ENCODE measurements around the gene COQ7. TPM values are rescaled to one million over a fixed set of nuclear protein-coding genes. Genes with fewer than 3 reads are reported as not detected.

Gene COQ7
- total and polyA plus RNA-seq, 10 donors = 6.6 to 23.4 (median 13.0) TPM

DNA sequence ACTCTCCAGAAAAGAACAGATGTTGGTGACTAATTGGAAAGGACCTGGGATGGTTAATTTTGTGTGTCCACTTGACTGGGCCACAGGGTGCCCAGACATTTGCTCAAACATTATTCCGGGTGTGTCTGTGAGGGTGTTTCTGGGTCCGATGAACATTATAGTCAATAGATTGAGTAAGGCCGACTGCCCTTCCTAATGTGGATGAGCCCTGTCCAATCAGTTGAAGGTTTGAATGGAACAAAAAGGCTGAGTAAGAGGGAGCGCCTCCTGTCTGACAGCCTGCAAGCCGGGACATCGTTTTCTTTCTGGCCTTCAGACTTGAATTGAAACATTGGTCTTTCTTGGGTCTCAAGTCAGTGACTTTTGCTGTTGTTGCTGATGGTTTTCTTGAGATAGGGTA lies 23.5 kb downstream of the COQ7 start:
- Histone ChIP-seq H3K9me3 (peaks cover 0 to 5% (median 0%) of the 10 kb centered on the region in 8 donors), H3K4me3 (no peak overlapping the region), H3K4me1 (peaks cover 6 to 12% (median 10%) of the 10 kb centered on the region in 6 donors), H3K27me3 (replicated peaks in 1 of 7) (peaks cover 0 to 13% (median 0%) of the 10 kb centered on the region in 7 donors), H3K27ac (no peak overlapping the region), H3K36me3 (no peaks in the 10 kb centered on the region)
- DNase-seq = no peak
- intact Hi-C loops (cut with DNase I; ENCODE audit: low total_unique reads) = no loop called here
- TF ChIP-seq POLR2A (IDR thresholded peaks at IDR 0.05) = no peak
- no peak for TF ChIP-seq POLR2AphosphoS5 (IDR thresholded peaks at IDR 0.05)
- TF ChIP-seq, protein P1, sequence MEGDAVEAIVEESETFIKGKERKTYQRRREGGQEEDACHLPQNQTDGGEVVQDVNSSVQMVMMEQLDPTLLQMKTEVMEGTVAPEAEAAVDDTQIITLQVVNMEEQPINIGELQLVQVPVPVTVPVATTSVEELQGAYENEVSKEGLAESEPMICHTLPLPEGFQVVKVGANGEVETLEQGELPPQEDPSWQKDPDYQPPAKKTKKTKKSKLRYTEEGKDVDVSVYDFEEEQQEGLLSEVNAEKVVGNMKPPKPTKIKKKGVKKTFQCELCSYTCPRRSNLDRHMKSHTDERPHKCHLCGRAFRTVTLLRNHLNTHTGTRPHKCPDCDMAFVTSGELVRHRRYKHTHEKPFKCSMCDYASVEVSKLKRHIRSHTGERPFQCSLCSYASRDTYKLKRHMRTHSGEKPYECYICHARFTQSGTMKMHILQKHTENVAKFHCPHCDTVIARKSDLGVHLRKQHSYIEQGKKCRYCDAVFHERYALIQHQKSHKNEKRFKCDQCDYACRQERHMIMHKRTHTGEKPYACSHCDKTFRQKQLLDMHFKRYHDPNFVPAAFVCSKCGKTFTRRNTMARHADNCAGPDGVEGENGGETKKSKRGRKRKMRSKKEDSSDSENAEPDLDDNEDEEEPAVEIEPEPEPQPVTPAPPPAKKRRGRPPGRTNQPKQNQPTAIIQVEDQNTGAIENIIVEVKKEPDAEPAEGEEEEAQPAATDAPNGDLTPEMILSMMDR (IDR thresholded peaks at IDR 0.05 in 8 of 11, conservative IDR thresholded peaks at IDR 0.05 in 3 of 11) = no peak
- 93 to 96% (median 94%) methylated on average over 6 of the region's 6 CpGs for WGBS, 5 donors

DNA sequence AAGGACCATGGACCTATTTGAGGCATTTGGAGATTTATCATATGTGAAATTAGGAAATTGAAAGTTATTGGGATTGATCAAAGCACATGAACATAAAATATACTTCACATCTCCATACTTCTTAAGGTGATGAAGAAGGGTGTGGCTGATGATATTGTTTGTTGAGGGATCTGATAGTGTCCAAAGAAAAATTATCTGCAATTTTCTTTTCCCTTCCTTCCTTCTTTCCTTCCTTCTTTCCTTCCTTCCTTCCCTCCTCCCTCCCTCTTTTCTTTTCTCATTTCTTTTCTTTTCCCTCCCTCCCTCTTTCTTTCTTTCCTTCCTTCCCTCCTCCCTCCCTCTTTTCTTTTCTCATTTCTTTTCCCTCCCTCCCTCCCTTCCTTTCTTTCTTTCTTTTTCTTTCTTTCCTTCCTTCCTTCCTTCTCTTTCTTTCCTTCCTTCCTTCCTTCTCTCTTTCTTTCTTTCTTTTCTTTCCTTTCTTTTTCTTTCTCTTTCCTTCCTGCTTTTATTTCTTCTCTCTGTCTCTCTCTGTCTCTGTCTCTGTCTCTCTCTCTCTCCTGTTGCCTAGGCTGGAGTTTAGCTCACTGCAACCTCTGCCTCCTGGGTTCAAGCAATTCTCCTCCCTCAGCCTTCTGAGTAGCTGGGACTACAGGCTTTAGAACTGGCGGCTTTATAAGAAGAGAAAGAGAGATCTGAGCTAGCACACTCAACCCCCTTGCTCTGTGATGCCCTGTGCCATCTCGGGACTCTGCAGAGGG lies 25.4 kb downstream of the COQ7 start:
- TF ChIP-seq, protein P1 (IDR thresholded peaks at IDR 0.05 in 8 of 11, conservative IDR thresholded peaks at IDR 0.05 in 3 of 11) = no peak
- WGBS, 5 donors = 82 to 89% (median 85%) methylated on average over 2 of the region's 2 CpGs
- Histone ChIP-seq H3K27ac (no peak overlapping the region), H3K4me3 (no peak overlapping the region), H3K4me1 (no peaks in the 10 kb centered on the region), H3K9me3 (peaks cover 0 to 5% (median 0%) of the 10 kb centered on the region in 8 donors), H3K27me3 (replicated peaks in 1 of 7) (no peaks in the 10 kb centered on the region), H3K36me3 (no peaks in the 10 kb centered on the region)
- intact Hi-C loops (cut with DNase I; ENCODE audit: low total_unique reads) = no loop called here
- DNase-seq = no peak

DNA sequence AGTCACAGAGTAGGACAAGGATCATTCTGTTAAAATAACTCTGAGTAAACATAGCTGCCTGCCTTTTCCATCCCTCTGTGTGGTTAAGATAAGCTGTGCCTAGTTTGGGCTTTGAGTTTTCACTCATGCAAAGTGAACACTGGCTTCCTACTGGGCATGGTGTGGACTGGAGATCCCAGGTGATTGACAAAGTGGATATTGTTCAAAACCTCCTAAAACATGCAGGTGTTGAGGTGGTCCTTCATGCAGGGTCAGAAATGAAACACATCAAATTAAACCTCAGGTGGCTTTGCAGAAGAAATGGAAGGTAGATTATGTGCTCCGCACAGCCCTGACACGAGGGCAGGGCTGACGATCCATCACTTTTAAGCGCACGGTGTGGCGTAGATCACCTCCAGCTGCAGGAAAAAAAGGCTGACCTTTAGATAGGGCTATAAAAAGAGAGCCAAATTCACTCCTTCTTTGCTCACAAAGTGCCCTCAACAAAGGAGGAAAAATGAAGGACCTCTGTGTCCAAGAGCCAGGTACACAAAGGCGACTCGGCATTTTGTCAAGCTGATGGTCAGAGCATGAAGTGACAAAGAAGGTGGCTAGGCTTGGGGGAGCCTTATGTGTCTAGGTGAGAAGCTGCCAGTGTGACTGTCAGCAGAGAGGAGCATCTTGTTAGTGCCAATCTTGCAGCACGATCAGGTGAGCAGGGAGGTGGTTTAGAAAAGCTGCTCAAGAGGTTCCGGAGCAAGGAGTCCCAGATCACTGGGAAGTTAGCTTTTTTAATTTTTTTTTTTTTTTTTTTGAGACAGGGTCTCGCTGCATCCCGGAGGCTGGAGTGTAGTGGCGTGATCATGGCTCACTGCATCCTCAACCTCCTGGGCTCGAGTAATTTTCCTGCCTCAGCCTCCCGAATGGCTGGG lies 26.5 kb downstream of the COQ7 start:
- DNase-seq = no peak
- 83 to 87% (median 84%) methylated on average over 15 of the region's 15 CpGs for WGBS, 5 donors
- TF ChIP-seq, protein P1 (IDR thresholded peaks at IDR 0.05 in 8 of 11, conservative IDR thresholded peaks at IDR 0.05 in 3 of 11) = no peak
- TF ChIP-seq POLR2A (IDR thresholded peaks at IDR 0.05) (no peak), POLR2AphosphoS5 (IDR thresholded peaks at IDR 0.05) (no peak)
- no peaks in the 10 kb centered on the region for H3K4me1 ChIP-seq
- no peaks in the 10 kb centered on the region for H3K36me3 ChIP-seq
- peaks cover 0 to 12% (median 0%) of the 10 kb centered on the region in 8 donors for H3K9me3 ChIP-seq
- H3K4me3 ChIP-seq = no peak overlapping the region
- no peaks in the 10 kb centered on the region for H3K27me3 ChIP-seq (replicated peaks in 1 of 7)
- no peak overlapping the region for H3K27ac ChIP-seq
- intact Hi-C loops (cut with DNase I; ENCODE audit: low total_unique reads) = no loop called here

All from spleen (tissue), 11 donors.